GM21786 (cell line): ENCODE data around the gene MYLK.

Source experiments
- ATAC-seq: cut with Tn5 transposase; IDR thresholded peaks from one replicate; pipeline ENCODE4 v1.9.1; 2021; ENCODE audit not compliant: unreplicated experiment

The MYLK gene

GRCh38 chr3:123793425-123793824, 90.7 kb downstream of the MYLK start:
- no peak for ATAC-seq

- ATAC-seq = no peak
These were observed 91.5 kb downstream of the MYLK start for GRCh38 chr3:123792473-123793201.

DNA sequence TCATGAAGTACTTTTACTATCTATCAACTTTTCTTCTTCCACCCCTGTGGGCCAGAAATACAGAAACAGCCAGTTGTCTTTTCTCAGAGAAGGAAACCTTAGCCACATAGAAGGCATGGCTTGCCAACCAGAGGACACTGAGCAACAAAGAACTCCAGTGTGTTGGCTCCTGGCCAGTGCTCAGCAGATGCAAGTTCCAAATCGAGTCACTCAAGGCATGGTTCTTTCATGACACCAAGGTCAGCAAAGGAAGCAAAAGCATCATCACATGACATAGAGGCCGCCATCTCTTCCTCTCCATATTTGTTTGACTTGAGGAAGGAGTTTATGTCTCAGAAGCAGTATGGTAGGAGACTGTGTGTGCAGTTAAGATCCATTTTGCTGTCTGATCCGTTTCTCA, 92.2 kb downstream of the MYLK start:
- ATAC-seq = no peak

GRCh38 chr3:123791417-123791816, 92.7 kb downstream of the MYLK start:
- ATAC-seq = no peak

DNA sequence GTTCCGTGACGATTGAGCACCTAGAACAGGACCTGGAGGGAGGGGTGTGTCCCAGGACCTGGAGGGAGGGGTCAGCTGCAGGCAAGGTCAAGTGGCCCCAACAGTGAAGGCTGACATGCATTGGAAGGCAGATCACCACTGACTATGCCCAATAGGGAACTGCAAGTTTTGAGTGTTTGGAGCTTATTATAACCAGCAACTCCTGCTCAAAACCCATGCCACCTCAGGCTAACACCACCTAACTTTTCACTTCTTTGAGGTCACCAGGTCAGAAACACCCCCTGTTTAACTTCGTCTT, 93.1 kb downstream of the MYLK start:
- no peak for ATAC-seq

GRCh38 chr3:123790254-123791072, 93.7 kb downstream of the MYLK start:
- ATAC-seq = no peak

GRCh38 chr3:123789760-123790159, 94.4 kb downstream of the MYLK start:
- ATAC-seq = no peak

GRCh38 chr3:123789160-123789559, 95.0 kb downstream of the MYLK start:
- no peak for ATAC-seq

DNA sequence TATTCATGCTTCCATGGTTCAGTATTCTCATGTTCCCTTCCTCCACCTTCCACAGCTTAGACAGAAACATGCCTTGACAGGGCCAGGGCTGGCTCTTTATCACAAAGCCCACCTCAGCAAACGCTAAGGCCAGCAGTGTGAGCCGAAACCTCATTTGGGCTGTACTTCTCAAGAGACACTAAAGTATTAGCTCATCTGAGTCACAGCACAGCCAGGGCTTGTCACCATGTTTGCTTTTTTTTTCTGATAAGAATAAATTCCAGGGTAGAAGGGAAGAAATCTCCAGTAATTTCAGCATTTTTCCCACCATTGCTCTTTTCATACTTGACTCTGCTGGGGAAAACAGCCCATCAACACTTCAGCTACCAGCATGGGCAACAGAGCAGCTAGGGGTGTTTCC, 95.4 kb downstream of the MYLK start:
- no peak for ATAC-seq

DNA sequence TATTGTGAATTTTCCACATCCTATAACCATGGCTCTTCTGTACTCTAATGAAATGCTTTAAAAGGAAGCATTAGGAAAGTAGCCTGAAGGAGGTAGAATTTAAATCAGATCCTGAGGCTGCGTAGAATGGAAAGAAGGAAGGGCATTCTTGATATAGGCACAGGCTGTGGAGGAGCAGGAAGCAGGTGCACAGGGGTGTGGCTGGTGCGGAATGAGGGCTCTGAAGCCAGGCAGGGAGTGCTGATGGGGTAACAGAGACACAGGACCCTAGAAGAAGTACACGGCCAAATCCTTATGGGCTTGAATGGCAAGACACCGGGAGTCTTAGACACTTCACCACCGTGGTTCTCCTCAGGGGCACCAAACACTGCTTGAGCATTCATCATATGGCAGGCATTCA, 97.0 kb downstream of the MYLK start:
- no peak for ATAC-seq

GRCh38 chr3:123785602-123786001, 98.5 kb downstream of the MYLK start:
- ATAC-seq = no peak

DNA sequence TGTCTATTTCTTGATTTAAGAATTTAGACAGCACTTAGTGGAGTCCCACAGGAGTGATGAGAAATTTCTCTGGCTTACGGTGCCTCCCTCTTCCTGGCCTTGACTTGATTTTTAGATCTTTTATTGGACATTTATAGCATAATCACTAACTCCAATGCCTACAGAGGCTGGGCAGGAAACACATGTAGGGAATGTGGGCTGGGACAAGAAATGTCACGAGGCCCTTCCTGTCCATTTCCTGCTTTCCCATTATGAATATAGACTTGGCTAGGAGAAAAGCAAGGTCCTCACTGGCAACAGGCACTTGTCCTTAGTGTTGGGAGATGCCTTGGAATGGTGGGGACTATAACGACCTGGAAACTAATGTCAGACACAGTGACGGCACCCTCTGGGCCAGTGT, 100.3 kb downstream of the MYLK start:
- ATAC-seq = no peak

GRCh38 chr3:123783050-123783689, 101.0 kb downstream of the MYLK start:
- ATAC-seq = no peak

GRCh38 chr3:123782488-123782887, 101.6 kb downstream of the MYLK start:
- no peak for ATAC-seq

DNA sequence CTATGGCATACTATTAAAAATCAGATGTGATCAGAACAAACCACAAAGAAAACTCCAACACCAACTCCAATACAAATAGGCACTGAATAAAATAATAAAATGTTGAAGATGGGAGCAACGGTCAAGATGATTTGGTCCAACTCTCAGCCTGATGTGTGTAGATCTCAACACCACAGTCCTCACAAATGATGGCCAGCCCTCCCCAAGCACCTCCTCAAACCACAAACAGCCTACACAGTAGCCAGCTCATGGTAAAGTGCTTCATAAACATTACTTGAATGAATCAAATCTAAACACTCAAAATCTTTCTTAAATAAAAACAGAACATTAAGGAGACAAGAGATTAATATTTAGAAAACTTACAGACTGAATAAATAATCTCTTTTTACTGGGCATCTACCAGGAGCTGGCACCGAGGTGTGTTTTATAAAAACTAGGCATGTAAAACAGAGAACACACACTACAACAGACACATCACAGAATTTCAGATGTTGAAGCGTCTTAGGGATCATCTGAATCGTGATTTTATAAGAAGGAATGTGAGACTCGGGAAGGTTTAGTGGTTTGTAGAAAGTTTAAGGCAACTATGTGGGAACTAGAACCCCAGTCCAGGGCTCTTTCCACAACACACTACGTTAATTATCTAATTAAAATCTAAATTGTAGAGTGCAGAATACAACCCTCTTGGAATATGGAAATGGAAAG, 102.4 kb downstream of the MYLK start:
- ATAC-seq = no peak

GRCh38 chr3:123781138-123781537, 103.0 kb downstream of the MYLK start:
- ATAC-seq = no peak

DNA sequence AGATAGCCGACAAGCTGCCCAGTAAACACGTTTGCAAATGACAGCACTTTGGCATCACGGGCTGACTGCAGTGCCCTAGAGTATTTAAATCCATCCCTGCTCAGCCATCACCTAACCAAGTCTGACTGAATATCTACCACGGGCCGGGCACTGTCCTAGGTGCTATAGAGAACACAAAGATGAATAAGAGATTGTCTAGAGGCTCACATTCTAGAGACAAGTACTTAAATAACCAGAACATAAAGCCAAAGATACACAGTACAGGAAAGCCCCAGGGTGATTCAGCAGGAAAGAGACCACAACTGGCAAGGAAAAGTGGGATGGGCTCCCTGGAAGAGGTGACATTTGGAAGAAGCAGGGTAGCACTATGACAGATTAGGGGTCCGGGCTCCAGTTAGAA, 103.5 kb downstream of the MYLK start:
- no peak for ATAC-seq

DNA sequence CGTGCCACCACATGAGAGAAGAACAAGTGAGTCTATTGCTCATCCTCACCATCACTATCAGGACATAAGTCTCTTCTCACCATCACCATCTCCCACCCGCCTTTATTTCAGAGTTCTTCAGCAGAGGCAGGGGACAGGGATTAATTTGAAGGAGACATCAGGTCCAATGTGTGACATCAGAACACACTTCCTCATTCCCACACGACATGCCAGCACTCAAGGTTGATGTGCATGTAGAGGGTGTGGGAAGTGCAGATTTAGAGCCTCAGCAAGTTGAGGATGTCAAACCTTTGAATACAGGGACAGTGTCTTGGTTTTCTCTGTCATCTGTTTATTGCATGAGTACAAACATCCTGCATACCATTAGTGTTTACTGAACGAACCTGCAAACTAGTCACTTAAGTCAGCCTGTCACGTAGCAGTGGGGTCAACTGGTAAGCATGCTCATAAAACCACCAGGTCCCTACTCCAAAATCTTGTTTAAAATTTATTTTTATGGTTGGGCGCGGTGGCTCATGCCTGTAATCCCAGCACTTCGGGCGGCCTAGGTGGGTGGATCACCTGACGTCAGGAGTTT, 104.4 kb downstream of the MYLK start:
- no peak for ATAC-seq

- ATAC-seq = no peak
These were observed 105.0 kb downstream of the MYLK start for GRCh38 chr3:123778991-123779622.

GRCh38 chr3:123778525-123778924, 105.6 kb downstream of the MYLK start:
- ATAC-seq = no peak
